WTC11 (cell line): ENCODE results near the gene CDH13. TPM values are rescaled to one million over a fixed set of nuclear protein-coding genes. Genes with fewer than 3 reads are reported as not detected.

Experiments used
- ATAC-seq: fragments of 200-7000 bp; cut with Tn5 transposase; 2 replicates; pipeline ENCODE4 v1.10.0; 2021; ENCODE audit warnings: mild to moderate bottlenecking, moderate library complexity
- CTCF ChIA-PET: fragments of 300-600 bp; sonication (Branson Sonifier 250); formaldehyde crosslinking; loops from one replicate; lab custom pipeline; 2021; ENCODE audit warnings: antibody characterized with exemption; lab: Charles Lee
- POLR2A ChIA-PET: fragments of 350-600 bp; sonication (Branson Sonifier 250); formaldehyde crosslinking; loops from one replicate; lab custom pipeline; 2021; ENCODE audit warnings: antibody characterized with exemption; lab: Charles Lee
- DNase-seq: peaks from one replicate; pipeline ENCODE4 v3.0.0; 2021; ENCODE audit warnings: low spot score
- H3K27ac Mint-ChIP-seq: 2 replicates; pipeline ENCODE4 v1.8.0; 2021; ENCODE audit warnings: mixed read lengths
- H3K27me3 Mint-ChIP-seq: 2 replicates; pipeline ENCODE4 v1.8.0; 2021; ENCODE audit warnings: low read depth, mild to moderate bottlenecking, moderate library complexity, mixed read lengths
- H3K36me3 Mint-ChIP-seq: 2 replicates; pipeline ENCODE4 v1.8.0; 2021; ENCODE audit warnings: mixed read lengths
- H3K4me1 Mint-ChIP-seq: 2 replicates; pipeline ENCODE4 v1.8.0; 2022; ENCODE audit warnings: mixed read lengths
- H3K4me3 Mint-ChIP-seq: 2 replicates; pipeline ENCODE4 v1.8.0; 2021; ENCODE audit warnings: mild to moderate bottlenecking, moderate library complexity, mixed read lengths
- H3K9me3 Mint-ChIP-seq: 2 replicates; pipeline ENCODE4 v1.8.0; 2021; ENCODE audit warnings: mixed read lengths
- ATF1 ChIP-seq: sonication (generic); formaldehyde crosslinking; IDR thresholded peaks from 2 replicates; pipeline ENCODE4 v1.8.1; 2023; ENCODE audit warnings: mild to moderate bottlenecking, moderate library complexity, missing genetic modification reagents
- ESRRA ChIP-seq: sonication (generic); formaldehyde crosslinking; IDR thresholded peaks from 2 replicates; pipeline ENCODE4 v1.8.1; 2022; ENCODE audit warnings: mild to moderate bottlenecking, missing genetic modification reagents, borderline replicate concordance
- ETV6 ChIP-seq: sonication (generic); formaldehyde crosslinking; IDR thresholded peaks from 2 replicates; pipeline ENCODE4 v1.8.1; 2022; ENCODE audit warnings: mild to moderate bottlenecking, missing genetic modification reagents
- GABPB1 ChIP-seq: sonication (generic); formaldehyde crosslinking; IDR thresholded peaks from 2 replicates; pipeline ENCODE4 v1.8.1; 2023; ENCODE audit warnings: mild to moderate bottlenecking, missing genetic modification reagents
- JUN ChIP-seq: sonication (generic); formaldehyde crosslinking; IDR thresholded peaks from 2 replicates; pipeline ENCODE4 v1.8.0; 2023; ENCODE audit warnings: mild to moderate bottlenecking, missing genetic modification reagents
- OVOL2 ChIP-seq: fragments of 250-450 bp; sonication (Bioruptor Pico); IDR thresholded peaks from 2 replicates; pipeline ENCODE4 v1.9.0; 2021; ENCODE audit warnings: mild to moderate bottlenecking, borderline replicate concordance
- RORB ChIP-seq: fragments of 250-450 bp; sonication (Bioruptor Pico); IDR thresholded peaks from 2 replicates; pipeline ENCODE4 v1.9.0; 2021; ENCODE audit warnings: mild to moderate bottlenecking
- SMAD3 ChIP-seq: sonication (generic); formaldehyde crosslinking; IDR thresholded peaks from 2 replicates; pipeline ENCODE4 v1.8.0; 2022; ENCODE audit warnings: missing genetic modification reagents, mild to moderate bottlenecking, borderline replicate concordance
- SOX15 ChIP-seq: fragments of 250-450 bp; sonication (Bioruptor Pico); IDR thresholded peaks from 2 replicates; pipeline ENCODE4 v1.9.0; 2021; ENCODE audit warnings: mild to moderate bottlenecking
- SP1 ChIP-seq: sonication (generic); formaldehyde crosslinking; conservative IDR thresholded peaks from 2 replicates; pipeline ENCODE4 v1.8.1; 2022; ENCODE audit warnings: missing genetic modification reagents
- TEAD1 ChIP-seq: sonication (generic); formaldehyde crosslinking; IDR thresholded peaks from 2 replicates; pipeline ENCODE4 v1.8.0; 2022; ENCODE audit warnings: mild to moderate bottlenecking, missing genetic modification reagents
- TEAD4 ChIP-seq: sonication (generic); formaldehyde crosslinking; IDR thresholded peaks from 2 replicates; pipeline ENCODE4 v1.8.0; 2022; ENCODE audit warnings: mild to moderate bottlenecking, missing genetic modification reagents
- ZNF138 ChIP-seq: sonication (generic); formaldehyde crosslinking; conservative IDR thresholded peaks from 2 replicates; pipeline ENCODE4 v1.8.1; 2022; ENCODE audit warnings: mild to moderate bottlenecking, moderate library complexity, missing genetic modification reagents
- ZNF219 ChIP-seq: sonication (generic); formaldehyde crosslinking; IDR thresholded peaks from 2 replicates; pipeline ENCODE4 v1.8.0; 2023; ENCODE audit warnings: missing genetic modification reagents, mild to moderate bottlenecking, borderline replicate concordance
- ZNF263 ChIP-seq: sonication (generic); formaldehyde crosslinking; IDR thresholded peaks from 2 replicates; pipeline ENCODE4 v1.8.1; 2022; ENCODE audit warnings: low read depth, mild to moderate bottlenecking, moderate library complexity, missing genetic modification reagents
- ZNF396 ChIP-seq: fragments of 250-450 bp; sonication (Bioruptor Pico); IDR thresholded peaks from 2 replicates; pipeline ENCODE4 v1.8.0; 2021; ENCODE audit warnings: mild to moderate bottlenecking, moderate library complexity, borderline replicate concordance
- total RNA-seq: library from RNA; stranded (reverse); gene quantifications from 3 replicates; pipeline ENCODE4 v1.2.3, GENCODE V29; 2021
- TF ChIP-seq, protein P1 (sequence below): sonication (generic); formaldehyde crosslinking; IDR thresholded peaks from 2 replicates; pipeline ENCODE4 v1.8.1; 2022; ENCODE audit warnings: low read depth, missing genetic modification reagents, borderline replicate concordance
- TF ChIP-seq, protein P2 (sequence below): sonication (generic); formaldehyde crosslinking; IDR thresholded peaks from 2 replicates; pipeline ENCODE4 v1.8.0; 2022; ENCODE audit warnings: mild to moderate bottlenecking, missing genetic modification reagents
- TF ChIP-seq, protein P3 (sequence below): fragments of 200-600 bp; IDR thresholded peaks from 2 replicates; pipeline ENCODE4 v1.8.0; 2022; ENCODE audit warnings: antibody characterized with exemption
- TF ChIP-seq, protein P4 (sequence below): sonication (generic); formaldehyde crosslinking; IDR thresholded peaks from 2 replicates; pipeline ENCODE4 v1.8.0; 2022; ENCODE audit warnings: missing genetic modification reagents
- TF ChIP-seq, protein P5 (sequence below): sonication (generic); formaldehyde crosslinking; IDR thresholded peaks from 2 replicates; pipeline ENCODE4 v1.8.1; 2022; ENCODE audit warnings: missing genetic modification reagents, borderline replicate concordance
- TF ChIP-seq, protein P6 (sequence below): sonication (generic); formaldehyde crosslinking; IDR thresholded peaks from 2 replicates; pipeline ENCODE4 v1.8.1; 2022; ENCODE audit warnings: low read depth, mild to moderate bottlenecking, moderate library complexity, missing genetic modification reagents, borderline replicate concordance

CDH13 gene
- total RNA-seq, 1 experiment from 2014 or later, result 0.81 TPM

DNA sequence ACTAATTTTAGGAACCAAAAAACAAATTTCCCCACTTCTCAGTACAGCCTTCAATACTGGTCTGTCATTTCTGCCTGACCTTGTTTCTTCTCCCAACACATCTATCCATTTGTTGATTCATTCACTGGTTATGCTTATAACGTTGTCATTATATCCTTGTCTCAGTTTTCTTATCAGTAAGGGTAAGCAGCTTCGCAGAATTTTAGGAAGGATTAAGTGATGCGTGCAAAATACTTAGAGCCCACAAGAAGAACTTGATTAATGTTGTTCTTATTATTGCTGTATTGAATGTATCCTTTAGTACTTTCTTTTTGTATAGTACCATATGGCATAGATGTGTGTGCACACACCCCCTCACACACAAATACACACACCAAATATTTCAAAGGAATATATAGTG is 777.5 kb downstream of the CDH13 start:
- Mint-ChIP-seq H3K9me3 (peaks cover 9% of the 10 kb centered on the region), H3K36me3 (no peaks in the 10 kb centered on the region), H3K4me1 (no peaks in the 10 kb centered on the region), H3K27ac (no peak overlapping the region), H3K4me3 (no peak overlapping the region), H3K27me3 (no peaks in the 10 kb centered on the region; the same call in 1 of the 2 replicates)
- DNase-seq, result no peak
- CTCF ChIA-PET, result no interaction called here
- TF ChIP-seq OVOL2 (CRISPR knock-in tag) (no peak), ZNF396 (no peak), TEAD1 (no peak), ZNF263 (CRISPR knock-in tag) (no peak), RORB (CRISPR knock-in tag) (no peak)
- TF ChIP-seq, protein P1, sequence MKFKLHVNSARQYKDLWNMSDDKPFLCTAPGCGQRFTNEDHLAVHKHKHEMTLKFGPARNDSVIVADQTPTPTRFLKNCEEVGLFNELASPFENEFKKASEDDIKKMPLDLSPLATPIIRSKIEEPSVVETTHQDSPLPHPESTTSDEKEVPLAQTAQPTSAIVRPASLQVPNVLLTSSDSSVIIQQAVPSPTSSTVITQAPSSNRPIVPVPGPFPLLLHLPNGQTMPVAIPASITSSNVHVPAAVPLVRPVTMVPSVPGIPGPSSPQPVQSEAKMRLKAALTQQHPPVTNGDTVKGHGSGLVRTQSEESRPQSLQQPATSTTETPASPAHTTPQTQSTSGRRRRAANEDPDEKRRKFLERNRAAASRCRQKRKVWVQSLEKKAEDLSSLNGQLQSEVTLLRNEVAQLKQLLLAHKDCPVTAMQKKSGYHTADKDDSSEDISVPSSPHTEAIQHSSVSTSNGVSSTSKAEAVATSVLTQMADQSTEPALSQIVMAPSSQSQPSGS (CRISPR knock-in tag), result no peak
- POLR2A ChIA-PET, result no interaction called here
- ATAC-seq, result no peak

DNA sequence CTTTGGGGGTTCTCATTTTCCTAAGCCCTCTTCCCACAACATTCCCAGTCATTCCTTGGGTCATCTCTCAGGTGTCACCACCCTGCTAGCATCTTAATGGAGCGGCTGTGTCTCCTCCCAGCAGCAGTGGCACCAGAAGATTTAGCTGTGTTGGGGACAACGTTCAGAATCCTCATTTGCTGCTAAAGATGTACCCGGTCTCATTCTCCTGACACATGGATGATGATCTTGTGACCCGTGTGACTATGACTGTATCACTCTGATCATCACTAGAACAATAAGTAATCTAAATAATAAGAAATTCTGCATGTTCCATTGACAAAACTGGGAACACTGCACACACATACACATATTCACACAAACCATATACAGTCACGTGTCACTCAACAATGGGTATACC is 781.2 kb downstream of the CDH13 start:
- no peak for ATAC-seq

More for the DNA sequence above, 781.2 kb downstream of the CDH13 start:
- Mint-ChIP-seq H3K27me3 (no peaks in the 10 kb centered on the region; the same call in 1 of the 2 replicates), H3K36me3 (no peaks in the 10 kb centered on the region), H3K4me1 (no peaks in the 10 kb centered on the region), H3K9me3 (no peaks in the 10 kb centered on the region), H3K4me3 (no peak overlapping the region), H3K27ac (no peak overlapping the region)
- CTCF ChIA-PET, result no interaction called here
- DNase-seq, result no peak
- TF ChIP-seq TEAD1, result no peak
- TF ChIP-seq GABPB1 (CRISPR knock-in tag), result no peak
- no peak for TF ChIP-seq TEAD4 (CRISPR knock-in tag)
- TF ChIP-seq RORB (CRISPR knock-in tag), result no peak
- no peak for TF ChIP-seq ATF1 (CRISPR knock-in tag)
- TF ChIP-seq, protein P2, sequence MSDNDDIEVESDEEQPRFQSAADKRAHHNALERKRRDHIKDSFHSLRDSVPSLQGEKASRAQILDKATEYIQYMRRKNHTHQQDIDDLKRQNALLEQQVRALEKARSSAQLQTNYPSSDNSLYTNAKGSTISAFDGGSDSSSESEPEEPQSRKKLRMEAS (CRISPR knock-in tag), result no peak
- TF ChIP-seq SOX15 (CRISPR knock-in tag), result no peak
- TF ChIP-seq, protein P3, sequence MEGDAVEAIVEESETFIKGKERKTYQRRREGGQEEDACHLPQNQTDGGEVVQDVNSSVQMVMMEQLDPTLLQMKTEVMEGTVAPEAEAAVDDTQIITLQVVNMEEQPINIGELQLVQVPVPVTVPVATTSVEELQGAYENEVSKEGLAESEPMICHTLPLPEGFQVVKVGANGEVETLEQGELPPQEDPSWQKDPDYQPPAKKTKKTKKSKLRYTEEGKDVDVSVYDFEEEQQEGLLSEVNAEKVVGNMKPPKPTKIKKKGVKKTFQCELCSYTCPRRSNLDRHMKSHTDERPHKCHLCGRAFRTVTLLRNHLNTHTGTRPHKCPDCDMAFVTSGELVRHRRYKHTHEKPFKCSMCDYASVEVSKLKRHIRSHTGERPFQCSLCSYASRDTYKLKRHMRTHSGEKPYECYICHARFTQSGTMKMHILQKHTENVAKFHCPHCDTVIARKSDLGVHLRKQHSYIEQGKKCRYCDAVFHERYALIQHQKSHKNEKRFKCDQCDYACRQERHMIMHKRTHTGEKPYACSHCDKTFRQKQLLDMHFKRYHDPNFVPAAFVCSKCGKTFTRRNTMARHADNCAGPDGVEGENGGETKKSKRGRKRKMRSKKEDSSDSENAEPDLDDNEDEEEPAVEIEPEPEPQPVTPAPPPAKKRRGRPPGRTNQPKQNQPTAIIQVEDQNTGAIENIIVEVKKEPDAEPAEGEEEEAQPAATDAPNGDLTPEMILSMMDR, result no peak
- TF ChIP-seq, protein P4, sequence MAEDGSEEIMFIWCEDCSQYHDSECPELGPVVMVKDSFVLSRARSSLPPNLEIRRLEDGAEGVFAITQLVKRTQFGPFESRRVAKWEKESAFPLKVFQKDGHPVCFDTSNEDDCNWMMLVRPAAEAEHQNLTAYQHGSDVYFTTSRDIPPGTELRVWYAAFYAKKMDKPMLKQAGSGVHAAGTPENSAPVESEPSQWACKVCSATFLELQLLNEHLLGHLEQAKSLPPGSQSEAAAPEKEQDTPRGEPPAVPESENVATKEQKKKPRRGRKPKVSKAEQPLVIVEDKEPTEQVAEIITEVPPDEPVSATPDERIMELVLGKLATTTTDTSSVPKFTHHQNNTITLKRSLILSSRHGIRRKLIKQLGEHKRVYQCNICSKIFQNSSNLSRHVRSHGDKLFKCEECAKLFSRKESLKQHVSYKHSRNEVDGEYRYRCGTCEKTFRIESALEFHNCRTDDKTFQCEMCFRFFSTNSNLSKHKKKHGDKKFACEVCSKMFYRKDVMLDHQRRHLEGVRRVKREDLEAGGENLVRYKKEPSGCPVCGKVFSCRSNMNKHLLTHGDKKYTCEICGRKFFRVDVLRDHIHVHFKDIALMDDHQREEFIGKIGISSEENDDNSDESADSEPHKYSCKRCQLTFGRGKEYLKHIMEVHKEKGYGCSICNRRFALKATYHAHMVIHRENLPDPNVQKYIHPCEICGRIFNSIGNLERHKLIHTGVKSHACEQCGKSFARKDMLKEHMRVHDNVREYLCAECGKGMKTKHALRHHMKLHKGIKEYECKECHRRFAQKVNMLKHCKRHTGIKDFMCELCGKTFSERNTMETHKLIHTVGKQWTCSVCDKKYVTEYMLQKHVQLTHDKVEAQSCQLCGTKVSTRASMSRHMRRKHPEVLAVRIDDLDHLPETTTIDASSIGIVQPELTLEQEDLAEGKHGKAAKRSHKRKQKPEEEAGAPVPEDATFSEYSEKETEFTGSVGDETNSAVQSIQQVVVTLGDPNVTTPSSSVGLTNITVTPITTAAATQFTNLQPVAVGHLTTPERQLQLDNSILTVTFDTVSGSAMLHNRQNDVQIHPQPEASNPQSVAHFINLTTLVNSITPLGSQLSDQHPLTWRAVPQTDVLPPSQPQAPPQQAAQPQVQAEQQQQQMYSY, result no peak
- TF ChIP-seq ZNF396, result no peak
- no peak for TF ChIP-seq ESRRA (CRISPR knock-in tag)
- no peak for TF ChIP-seq SP1
- TF ChIP-seq ZNF219 (CRISPR knock-in tag), result no peak
- TF ChIP-seq JUN (CRISPR knock-in tag), result no peak
- TF ChIP-seq, protein P5, sequence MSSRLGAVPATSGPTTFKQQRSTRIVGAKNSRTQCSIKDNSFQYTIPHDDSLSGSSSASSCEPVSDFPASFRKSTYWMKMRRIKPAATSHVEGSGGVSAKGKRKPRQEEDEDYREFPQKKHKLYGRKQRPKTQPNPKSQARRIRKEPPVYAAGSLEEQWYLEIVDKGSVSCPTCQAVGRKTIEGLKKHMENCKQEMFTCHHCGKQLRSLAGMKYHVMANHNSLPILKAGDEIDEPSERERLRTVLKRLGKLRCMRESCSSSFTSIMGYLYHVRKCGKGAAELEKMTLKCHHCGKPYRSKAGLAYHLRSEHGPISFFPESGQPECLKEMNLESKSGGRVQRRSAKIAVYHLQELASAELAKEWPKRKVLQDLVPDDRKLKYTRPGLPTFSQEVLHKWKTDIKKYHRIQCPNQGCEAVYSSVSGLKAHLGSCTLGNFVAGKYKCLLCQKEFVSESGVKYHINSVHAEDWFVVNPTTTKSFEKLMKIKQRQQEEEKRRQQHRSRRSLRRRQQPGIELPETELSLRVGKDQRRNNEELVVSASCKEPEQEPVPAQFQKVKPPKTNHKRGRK, result no peak
- TF ChIP-seq, protein P6, sequence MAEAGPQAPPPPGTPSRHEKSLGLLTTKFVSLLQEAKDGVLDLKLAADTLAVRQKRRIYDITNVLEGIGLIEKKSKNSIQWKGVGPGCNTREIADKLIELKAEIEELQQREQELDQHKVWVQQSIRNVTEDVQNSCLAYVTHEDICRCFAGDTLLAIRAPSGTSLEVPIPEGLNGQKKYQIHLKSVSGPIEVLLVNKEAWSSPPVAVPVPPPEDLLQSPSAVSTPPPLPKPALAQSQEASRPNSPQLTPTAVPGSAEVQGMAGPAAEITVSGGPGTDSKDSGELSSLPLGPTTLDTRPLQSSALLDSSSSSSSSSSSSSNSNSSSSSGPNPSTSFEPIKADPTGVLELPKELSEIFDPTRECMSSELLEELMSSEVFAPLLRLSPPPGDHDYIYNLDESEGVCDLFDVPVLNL (CRISPR knock-in tag), result no peak
- TF ChIP-seq ETV6 (CRISPR knock-in tag), result no peak
- no peak for TF ChIP-seq SMAD3 (CRISPR knock-in tag)
- TF ChIP-seq ZNF138 (CRISPR knock-in tag), result no peak
- POLR2A ChIA-PET, result no interaction called here
